Measurements from ENCODE around the gene LRRC38.

LRRC38 gene

DNA sequence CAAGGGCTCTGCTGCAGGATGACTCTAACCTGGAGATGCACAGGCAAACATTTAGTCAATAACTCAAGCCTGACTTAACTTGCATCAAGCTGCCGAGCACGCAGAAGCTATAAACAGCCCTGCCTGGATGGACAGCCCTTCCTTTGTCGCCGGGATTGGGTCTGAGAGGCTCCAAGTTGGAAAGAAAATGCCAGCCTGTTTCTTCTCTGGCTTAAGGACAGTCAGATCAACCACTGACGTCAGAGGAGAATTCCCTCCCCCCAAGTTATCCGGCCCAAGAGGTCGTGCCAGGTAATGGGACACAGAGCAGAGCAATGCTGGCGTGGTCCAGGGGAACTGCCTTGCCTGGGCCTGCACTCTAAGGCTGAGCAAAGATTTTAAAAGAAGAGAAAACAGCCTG, 27.1 kb upstream of the LRRC38 start:
- ChIA-PET POLR2A (no interaction called here), CTCF (no interaction called here)
- TF ChIP-seq, protein P1, sequence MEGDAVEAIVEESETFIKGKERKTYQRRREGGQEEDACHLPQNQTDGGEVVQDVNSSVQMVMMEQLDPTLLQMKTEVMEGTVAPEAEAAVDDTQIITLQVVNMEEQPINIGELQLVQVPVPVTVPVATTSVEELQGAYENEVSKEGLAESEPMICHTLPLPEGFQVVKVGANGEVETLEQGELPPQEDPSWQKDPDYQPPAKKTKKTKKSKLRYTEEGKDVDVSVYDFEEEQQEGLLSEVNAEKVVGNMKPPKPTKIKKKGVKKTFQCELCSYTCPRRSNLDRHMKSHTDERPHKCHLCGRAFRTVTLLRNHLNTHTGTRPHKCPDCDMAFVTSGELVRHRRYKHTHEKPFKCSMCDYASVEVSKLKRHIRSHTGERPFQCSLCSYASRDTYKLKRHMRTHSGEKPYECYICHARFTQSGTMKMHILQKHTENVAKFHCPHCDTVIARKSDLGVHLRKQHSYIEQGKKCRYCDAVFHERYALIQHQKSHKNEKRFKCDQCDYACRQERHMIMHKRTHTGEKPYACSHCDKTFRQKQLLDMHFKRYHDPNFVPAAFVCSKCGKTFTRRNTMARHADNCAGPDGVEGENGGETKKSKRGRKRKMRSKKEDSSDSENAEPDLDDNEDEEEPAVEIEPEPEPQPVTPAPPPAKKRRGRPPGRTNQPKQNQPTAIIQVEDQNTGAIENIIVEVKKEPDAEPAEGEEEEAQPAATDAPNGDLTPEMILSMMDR (IDR thresholded peaks at IDR 0.05; ENCODE audit: control extremely low read depth, extremely low read depth, low read depth, missing control alignments): no peak
- DNase-seq (ENCODE audit: extremely low spot score): no peak

- DNase-seq (ENCODE audit: extremely low spot score): no peak
- POLR2A ChIA-PET: no interaction called here
- CTCF ChIA-PET: interaction anchor here (2.4 kb wide), 1 partner anchor 14 kb away, joined by 5 read pairs; no protein-coding TSS in a partner anchor
- TF ChIP-seq, protein P1 (IDR thresholded peaks at IDR 0.05; ENCODE audit: control extremely low read depth, extremely low read depth, low read depth, missing control alignments): no peak
These were observed 25.9 kb upstream of the LRRC38 start for GRCh38 chr1:13539683-13540082.

DNA sequence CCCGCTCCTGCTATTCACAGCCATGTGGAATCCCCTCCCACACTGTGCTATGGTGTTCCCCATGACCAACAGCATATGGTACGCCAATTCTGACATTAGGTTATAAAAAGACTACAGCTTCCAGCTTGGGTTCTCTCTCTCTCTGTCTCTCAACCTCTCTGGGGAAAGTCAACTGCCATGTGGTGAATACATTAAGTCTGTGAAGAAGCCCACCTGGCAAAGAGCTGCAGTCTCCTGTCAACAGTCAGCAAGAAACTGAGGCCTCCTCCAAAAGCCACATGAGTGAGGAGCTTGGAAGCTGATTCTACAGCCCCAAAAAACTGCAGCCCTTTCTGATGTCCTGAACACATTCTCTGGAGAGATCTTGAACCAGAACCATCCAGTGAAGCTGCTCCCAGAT, 25.0 kb upstream of the LRRC38 start:
- TF ChIP-seq, protein P1 (IDR thresholded peaks at IDR 0.05; ENCODE audit: control extremely low read depth, extremely low read depth, low read depth, missing control alignments): no peak
- no peak for DNase-seq (ENCODE audit: extremely low spot score)
- POLR2A ChIA-PET: no interaction called here
- CTCF ChIA-PET: interaction anchor here (2.0 to 2.4 kb wide), 2 partner anchors 10 to 13 kb away, joined by 5 read pairs; no protein-coding TSS in a partner anchor

DNA sequence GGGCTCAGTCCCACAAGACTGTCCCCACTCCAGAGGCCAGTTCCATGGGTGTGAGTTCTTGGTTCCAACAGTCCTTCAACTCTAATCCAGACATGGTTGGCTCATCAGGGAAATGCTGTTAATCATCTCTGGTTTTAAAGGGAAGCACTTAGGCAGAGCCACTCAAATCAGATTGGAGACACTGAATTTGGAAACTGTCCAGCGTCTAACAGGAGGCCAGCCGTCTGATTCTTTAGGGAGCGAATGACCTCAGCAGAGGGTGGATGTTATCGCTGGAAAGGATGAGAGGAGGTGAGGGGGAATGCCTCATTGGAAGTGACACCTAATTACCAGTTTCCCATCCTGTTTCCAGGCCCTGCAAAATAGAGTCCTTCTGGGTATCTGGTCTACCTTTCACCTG, 22.8 kb upstream of the LRRC38 start:
- CTCF ChIA-PET: no interaction called here
- POLR2A ChIA-PET: no interaction called here
- TF ChIP-seq, protein P1 (IDR thresholded peaks at IDR 0.05; ENCODE audit: control extremely low read depth, extremely low read depth, low read depth, missing control alignments): no peak

GRCh38 chr1:13535227-13535626, 21.4 kb upstream of the LRRC38 start:
- TF ChIP-seq, protein P1 (IDR thresholded peaks at IDR 0.05; ENCODE audit: control extremely low read depth, extremely low read depth, low read depth, missing control alignments): no peak
- no peak for DNase-seq (ENCODE audit: extremely low spot score)
- ChIA-PET CTCF (no interaction called here), POLR2A (no interaction called here)

More for the DNA sequence above, 22.8 kb upstream of the LRRC38 start:
- DNase-seq (ENCODE audit: extremely low spot score): no peak

- POLR2A ChIA-PET: no interaction called here
- no peak for DNase-seq (ENCODE audit: extremely low spot score)
- TF ChIP-seq, protein P1 (IDR thresholded peaks at IDR 0.05; ENCODE audit: control extremely low read depth, extremely low read depth, low read depth, missing control alignments): no peak
- CTCF ChIA-PET: interaction anchor here (1.2 kb wide), 1 partner anchor 10 kb away, joined by 5 read pairs; no protein-coding TSS in a partner anchor
These were observed 14.5 kb upstream of the LRRC38 start for GRCh38 chr1:13528320-13528719.
